NOMO-1 (cell line): ENCODE data around the gene POU5F1.
"Not testable (repeated sequence)": the region's sequence is repeated elsewhere in the genome, so short reads cannot be mapped to it uniquely, and the experiment has no call there.

ENCODE experiments used
- DNase-seq, 2 experiments: peaks; one replicate each; lab custom pipeline; 2025; ENCODE audit not compliant: unreplicated experiment in 2 of 2; lab: John Stamatoyannopoulos, UW

POU5F1 gene

DNA sequence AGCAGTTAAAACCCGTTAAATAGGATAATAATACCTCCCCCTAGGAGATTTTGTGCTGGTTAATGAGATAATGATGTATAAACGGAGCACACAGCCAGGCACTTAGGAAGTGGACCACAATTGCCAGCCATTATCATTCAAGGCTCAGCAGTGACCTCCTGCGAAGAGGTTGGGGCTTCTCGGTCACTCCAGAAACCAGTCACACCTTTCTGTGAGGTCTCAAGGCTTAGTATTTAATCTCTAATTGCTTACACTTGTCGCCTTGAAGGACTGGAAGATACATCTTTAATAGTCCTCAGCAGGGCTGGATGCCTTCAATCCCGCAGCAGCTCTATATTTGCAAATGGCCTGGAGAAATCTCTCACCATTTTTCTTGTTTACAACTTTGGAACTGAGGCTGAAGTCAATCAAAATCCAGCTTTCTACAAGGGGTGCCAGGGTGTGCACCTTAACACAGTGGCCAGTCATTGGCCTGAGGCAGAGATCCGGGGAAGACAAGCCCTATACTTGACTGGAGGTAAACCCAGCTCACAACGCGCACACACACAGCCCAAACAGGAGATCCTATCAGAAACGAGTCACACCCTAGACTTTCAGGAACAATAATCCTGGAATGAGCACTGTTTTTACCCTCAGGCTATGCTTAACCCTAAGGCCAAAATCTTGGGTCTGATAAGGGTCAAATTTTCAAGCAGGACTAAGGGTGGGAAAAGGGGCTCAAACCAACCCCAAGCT, 1.2 kb downstream of the POU5F1 start:
- no peak for DNase-seq

DNA sequence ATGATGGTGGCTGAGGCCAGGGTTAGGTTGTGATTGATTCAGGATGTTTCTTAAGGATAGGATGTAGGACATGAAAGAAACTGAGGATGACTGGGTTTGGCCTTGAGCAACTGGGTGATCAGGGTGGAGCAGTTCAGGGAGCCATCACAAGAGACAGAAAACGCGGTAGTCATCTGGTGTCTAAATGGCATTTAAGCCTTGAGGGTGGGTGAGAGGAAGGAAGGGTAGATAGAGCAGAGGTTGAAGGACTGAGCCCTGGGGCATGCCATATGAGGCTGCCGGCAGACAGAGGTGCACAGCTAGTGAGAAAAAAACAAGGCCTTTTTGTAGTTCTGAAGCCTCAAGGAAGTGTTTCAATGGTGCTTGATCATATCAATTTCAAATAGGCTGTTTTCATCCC, 1.9 kb downstream of the POU5F1 start:
- DNase-seq: no peak

DNA sequence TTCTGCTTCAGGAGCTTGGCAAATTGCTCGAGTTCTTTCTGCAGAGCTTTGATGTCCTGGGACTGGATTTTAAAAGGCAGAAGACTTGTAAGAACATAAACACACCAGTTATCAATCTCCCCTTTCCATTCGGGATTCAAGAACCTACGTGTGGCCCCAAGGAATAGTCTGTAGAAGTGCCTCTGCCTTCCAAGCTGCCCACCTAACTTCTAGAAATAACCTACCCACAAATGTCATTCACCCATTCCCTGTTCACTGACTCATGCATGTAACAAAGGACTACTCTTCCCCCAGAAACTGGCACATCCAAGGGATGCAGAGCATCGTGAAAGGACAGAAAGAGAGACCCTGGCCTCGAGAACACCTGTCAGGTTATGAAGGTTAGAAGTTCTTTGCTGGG, 4.5 kb downstream of the POU5F1 start:
- DNase-seq: no peak

DNA sequence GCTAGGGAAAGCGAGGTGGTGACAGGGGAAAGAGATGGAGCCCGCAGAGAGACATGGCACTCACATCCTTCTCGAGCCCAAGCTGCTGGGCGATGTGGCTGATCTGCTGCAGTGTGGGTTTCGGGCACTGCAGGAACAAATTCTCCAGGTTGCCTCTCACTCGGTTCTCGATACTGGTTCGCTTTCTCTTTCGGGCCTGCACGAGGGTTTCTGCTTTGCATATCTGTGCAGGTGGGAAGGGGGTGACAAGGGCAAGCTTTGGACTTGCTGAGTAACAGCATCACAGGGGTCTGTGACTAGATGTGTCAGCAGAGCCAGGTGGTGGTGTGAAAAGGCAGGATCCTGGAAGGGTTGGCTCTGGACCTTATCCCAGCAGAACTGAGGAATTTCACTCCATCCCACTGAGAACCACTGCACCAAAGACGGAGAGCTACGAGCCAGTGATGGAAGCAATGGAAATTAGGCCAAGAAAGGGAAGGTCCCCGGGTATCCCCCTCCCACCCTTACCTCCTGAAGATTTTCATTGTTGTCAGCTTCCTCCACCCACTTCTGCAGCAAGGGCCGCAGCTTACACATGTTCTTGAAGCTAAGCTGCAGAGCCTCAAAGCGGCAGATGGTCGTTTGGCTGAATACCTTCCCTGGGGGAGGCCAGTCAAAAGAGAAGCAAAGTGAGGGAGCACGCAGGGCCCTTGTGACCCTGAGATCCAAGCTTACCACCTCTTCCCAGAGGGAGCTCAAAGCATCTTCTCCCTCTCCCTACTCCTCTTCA, 5.2 kb downstream of the POU5F1 start:
- DNase-seq: not testable (repeated sequence)

DNA sequence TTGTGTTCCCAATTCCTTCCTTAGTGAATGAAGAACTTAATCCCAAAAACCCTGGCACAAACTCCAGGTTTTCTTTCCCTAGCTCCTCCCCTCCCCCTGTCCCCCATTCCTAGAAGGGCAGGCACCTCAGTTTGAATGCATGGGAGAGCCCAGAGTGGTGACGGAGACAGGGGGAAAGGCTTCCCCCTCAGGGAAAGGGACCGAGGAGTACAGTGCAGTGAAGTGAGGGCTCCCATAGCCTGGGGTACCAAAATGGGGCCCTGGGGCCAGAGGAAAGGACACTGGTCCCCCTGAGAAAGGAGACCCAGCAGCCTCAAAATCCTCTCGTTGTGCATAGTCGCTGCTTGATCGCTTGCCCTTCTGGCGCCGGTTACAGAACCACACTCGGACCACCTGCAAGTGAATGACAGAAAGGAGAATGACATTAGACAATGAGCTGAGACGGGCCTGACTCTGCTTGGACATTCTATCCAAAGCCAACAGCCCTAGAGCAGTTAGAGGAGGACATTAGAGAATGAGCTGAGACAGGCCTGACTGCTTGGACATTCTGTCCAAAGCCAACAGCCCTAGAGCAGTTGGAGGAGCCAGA, 5.9 kb downstream of the POU5F1 start:
- not testable (repeated sequence) for DNase-seq

DNA sequence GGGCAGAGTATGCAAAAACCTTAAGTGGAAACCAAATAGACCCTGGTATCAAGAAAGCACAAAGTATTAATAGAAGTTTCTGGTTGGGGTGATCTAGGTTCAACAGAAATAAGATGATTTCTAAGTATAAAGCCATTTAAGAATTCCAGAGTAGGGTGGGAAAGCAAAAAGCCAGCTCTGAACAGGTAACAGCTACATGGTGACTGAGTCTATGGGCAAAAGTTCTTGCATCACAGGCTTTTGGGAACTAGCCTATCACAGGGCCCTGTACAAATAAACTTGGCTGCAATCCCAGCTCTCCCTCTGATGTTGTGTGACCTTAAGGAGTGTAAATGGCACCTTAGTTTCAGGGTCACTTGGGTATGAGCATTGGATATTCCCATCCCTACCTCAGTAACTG, 6.6 kb downstream of the POU5F1 start:
- no peak for DNase-seq

DNA sequence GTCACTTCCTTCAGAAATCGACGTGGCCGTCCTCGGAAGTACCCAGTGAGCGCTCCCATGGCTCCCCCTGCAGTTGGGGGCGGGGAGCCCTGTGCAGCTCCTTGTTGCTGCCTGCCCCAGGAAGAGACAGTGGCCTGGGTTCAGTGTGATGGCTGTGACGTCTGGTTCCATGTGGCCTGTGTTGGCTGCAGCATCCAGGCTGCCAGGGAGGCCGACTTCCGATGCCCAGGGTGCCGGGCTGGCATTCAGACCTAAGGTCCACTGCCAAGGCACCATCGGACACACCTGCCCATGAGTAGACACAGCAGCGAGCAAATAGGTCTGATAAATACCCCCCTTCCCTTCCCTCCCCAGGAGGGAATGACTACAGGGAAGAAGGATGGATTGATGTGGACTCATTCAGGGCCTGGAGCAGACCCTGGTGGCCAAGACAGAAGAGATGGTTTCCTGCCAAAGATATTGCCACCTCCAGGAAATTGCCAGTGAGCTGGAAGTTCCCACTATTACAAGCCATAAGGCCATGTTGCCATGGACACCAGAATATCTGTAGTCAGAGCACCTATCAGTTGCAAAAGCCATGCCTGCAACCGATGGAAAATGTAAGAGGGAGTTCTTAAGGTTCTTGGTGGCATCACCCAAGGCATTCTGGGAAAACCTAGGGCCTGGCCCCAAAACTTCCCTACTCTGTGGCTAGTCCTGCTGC, 7.9 kb downstream of the POU5F1 start:
- no peak for DNase-seq

DNA sequence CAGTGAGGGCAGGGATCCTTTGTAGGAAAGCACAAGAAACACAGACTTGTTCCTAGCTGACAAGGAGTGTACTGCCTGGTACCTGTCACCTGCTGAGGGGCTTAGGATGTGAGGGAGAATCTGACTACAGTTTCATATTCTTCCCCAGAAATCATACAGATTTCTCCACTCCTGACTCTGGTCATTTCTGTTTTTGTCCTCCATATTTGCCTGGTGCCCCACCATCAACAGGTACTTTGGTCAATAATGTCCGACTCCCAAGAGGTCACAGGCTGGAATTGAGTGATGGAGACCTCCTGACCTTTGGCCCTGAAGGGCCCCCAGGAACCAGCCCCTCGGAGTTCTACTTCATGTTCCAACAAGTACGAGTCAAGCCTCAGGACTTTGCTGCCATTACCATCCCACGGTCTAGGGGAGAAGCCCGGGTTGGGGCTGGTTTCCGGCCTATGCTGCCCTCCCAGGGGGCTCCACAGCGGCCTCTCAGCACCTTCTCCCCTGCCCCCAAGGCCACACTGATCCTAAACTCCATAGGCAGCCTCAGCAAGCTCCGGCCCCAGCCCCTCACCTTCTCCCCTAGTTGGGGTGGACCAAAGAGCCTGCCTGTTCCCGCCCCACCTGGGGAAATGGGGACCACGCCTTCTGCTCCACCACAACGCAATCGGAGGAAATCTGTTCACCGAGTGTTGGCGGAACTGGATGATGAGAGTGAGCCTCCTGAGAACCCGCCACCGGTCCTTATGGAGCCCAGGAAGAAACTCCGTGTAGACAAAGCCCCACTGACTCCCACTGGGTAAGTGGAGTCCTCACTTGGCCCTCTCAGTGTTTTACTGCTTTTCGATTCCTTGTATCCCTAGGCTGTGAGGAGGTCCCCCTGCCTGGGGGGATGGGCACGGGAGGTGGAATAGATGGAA, 9.0 kb downstream of the POU5F1 start:
- no peak for DNase-seq

DNA sequence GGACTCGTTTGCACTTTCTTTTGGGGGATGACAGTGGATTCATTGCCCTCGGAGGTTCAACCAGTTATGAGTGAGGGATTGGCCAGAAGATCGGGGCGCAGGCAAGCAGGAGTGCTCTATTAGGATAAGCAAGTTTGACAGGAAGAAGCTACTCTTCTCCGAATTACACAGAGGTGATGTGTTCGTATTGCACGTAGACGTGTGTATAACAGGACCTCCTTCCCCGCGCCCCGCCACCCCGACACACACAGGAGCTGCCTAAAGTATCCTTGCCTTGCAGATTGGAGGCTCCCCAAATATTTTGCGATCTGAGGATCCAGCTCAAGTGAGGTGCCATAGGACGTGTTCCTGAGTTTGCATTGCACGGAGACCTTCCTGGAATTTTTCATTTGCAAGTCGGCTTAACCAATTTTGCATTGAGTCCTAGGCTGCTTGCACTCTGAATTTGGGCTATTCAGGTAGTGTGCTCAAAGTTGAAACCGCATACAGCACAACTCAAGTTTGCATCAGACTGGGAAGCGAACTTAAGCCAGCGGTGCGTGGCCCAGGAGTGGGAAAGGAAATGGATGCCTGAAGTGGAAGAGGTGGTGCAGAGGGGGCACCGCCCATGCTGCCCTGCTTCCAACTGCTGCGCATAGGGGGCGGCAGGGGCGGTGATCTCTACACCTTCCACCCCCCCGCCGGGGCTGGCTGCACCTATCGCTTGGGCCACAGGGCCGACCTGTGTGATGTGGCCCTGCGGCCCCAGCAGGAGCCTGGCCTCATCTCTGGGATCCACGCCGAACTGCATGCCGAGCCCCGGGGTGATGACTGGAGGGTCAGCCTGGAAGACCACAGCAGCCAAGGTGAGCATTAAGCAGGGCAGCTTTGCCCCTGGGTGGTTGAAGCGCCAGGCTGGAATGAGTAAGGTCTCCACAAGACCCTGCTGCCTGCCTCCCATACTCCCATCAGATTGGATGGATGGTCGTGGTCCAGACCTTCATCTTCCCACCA, 11.3 kb downstream of the POU5F1 start:
- DNase-seq: peak in 1 of 2 experiments; percentile 54

DNA sequence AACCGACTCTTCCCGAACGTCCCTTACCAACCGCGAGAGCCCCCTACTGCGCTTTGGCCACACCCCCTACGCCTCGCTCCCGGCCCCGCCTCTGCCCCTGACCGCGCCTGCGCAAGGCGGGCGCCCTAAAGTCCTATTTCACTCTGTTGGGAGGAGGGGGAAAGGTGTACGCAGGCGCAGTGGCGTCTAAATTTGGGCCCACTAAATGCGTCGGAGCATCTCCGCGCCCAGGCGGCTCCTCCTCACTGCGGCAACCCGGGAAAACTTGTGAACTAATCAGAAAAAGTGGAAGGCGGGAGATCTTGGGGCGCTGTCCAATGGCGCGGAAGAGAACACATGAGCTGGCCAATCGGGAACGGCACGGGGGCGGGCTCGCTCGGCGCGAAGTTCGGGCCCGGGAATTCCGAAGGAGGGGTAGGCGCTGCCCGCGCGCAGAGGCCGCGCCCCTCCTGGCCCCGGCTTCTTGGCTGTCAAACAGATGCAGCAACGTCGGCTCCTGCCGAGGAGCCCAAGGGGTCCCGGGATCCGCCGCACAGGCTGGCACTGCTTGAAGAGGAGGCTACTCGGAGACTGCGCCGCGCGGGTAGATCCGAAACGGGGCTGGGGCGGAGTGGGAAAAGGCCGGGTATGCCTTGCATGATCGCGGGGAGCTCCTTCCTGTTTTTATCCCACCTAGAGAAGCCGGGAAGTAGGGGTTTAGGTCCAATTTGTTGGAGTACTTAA, 12.2 kb downstream of the POU5F1 start, which contains the start of gene TCF19:
TCF19 (plus strand) TSS at position 450 of the 723 bp plus-strand sequence. CDS start 881 bp downstream, outside the sequence.
- peak; percentile 98 to 99 for DNase-seq

DNA sequence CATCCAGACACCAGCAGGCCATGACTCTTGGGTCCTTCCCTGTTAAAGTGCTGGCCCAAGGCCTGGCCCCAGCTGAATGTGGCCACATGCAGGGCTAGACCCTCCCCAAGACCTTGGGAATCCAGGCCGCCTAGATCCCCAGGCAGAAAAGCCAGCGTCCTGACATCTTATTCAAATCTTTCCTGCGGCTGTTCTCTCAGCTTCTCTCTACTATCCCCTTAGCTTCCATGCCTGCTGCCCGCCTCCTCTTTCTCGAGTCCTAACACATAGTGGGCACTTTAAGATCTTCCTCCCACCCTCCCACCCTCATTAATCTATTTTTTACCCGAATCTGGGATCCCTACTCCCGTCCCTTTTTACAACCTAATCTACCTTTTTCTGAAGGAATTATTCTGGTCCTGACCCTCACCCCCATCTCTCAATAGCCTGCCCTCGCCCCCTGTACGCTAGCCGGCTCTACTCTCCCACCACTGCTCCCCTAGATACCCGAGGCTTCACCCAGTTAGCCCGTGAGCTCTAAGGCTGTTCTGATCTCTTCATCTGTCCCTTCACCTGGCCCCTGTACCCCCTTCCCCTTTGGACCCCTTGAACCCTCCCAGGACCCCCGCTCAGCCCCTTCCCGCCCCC, 12.9 kb downstream of the POU5F1 start, which contains the start of gene CCHCR1:
CCHCR1 (minus strand) TSS at position 290 of the 627 bp plus-strand sequence; CDS start at position 88, 202 bp downstream.
- no peak for DNase-seq

DNA sequence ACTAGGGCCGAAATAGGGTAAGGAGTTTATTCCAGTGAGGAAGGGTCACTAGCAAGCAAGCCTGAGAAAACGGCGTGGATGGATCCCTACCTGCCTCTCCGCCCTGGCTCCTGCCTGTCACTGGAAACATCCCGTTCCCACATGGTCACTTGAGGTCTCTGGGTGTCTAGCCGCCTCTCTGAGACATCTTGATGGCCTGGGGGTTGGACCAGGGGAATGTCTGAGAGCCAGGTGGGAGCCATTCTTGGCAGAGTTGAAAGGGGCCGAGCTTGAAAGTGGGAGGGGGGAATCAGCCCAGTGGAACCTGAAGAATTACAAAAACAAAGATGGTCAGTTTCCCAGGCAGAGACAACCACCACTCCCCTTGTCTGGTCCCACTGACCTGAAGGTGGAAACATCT, 13.8 kb downstream of the POU5F1 start:
- no peak for DNase-seq

DNA sequence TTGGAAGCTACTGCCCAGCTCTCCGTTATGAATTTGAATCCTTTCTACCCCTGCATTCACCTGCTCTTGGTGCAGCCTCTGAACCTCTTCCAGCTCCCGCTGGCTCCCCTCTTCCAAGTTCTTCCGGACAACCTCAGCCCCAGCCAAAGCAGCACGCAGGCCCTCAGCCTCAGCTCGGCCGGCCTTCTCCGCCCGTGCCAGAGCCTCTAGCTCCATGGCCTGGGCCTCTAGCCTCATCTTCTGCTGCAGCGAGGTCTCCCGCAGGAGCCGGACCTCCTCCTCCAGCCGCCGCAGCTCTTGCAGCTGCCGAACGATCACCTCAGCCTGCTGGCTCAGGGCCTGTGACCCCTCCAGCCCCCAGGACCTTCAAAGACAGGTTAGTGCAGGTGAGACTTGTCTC, 16.0 kb downstream of the POU5F1 start:
- no peak for DNase-seq

DNA sequence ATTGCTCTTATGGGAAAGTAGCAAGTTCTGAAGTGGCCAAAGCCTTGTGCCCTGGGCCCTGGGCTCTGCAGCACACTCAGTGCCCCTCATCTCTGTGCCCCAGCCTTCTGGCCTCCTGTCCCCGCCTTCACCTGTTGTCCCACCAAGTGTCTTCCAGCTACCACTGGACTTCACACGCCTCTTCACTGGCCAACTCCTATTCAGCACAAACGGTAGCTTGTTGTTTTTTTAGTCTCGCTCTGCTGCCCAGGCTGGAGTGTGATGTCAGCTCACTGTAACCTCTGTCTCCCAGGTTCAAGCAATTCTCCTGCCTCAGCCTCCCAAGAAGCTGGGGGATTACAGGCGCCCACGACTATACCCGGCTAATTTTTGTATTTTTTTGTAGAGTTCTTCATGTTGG, 17.7 kb downstream of the POU5F1 start:
- DNase-seq: no peak

DNA sequence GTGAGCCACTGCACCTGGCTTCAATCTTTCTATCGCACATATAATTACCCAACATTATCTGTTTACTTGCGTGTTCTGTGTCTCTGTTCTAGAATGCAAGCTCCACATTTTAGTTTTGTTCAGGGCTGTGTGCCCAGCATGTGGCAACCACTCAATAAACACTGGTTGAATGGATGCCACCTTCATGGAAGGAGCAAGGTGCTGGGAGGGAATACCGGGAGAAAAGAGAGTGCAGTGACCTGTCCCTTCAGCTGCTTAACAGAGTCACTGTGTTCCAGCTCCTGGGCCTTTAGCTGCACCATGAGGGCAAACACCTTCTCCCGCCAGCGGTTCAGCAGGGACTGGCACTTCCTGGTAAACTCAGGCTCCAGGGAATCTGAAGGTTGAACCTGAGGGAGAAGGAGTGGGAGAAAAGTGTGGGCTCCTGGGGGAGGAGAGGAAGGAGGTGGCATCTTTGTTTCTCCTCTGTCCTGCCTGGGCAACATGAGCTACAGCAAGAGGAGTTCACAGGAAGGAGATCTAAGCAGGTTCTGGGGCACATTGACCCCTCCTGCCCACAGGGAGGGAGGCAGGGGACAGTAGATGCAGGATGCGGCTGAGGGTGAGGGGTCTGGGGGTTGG, 20.5 kb downstream of the POU5F1 start:
- no peak for DNase-seq

DNA sequence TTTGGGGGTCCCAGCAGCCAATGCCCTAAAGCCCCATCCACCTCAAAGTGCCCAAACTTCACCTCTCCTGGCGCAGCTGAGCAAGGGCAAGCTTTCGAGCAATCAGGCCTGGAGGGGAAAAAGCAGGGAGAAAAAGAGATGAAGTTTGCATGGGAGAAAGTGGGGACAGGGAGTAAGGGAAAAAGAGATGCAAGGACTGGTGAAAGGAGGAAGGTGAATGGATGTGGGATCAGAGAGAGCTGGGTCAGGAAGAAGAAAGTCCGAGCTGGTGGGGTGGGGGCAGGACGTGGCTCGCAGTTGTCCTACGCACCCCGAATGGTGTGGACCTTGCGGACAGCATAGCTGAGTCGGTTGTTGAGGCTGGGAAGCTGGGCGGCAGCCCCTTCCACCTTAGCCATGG, 25.1 kb downstream of the POU5F1 start:
- no peak for DNase-seq

DNA sequence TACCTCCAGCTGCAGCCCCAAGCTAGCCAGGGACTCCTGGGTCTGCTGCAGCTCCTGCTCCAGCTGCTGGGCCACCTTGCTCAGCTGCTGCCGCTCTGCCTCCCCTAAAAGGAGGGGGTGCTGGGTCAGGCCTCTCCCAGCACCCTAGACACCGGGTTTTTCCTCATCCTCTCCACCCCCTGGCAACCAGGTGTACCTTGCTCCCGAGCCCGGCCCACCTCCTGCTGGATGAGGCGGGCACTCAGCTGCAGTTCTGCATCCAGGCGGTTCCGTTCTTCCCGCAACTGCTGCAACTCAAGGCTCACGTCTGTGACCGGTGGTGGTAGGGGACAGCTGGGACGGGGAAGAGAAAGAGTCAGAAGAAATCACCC, 25.5 kb downstream of the POU5F1 start:
- DNase-seq: no peak
